ENCODE results near the gene GPR35. TPM values are rescaled to one million over a fixed set of nuclear protein-coding genes. Genes with fewer than 3 reads are reported as not detected.

The GPR35 gene
- total RNA-seq, 2 experiments from 2014 or later: 3.6 to 4.1 TPM

DNA sequence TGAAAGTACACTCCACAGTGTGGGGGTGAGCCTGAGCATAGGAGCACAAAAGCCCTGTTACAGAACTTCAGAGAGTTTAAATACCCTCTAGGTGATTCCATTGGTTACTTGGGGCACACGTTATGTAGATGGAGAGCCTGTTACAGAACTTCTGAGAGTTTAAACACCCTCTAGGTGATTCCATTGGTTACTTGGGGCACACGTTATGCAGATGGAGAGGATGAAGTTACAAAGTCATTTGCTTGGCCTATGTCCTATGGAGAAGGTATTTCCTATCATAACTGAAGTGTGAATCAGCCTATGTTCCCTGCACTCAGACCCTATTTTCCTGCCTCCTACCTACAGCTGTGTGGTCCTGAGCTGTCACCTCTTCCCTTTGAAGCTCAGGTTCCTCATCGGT lies 42.5 kb upstream of the GPR35 start:
- CTCF ChIA-PET: interaction anchor here (1.7 kb wide), 1 partner anchor 16 kb away, joined by 10 read pairs; no protein-coding TSS in a partner anchor
- Mint-ChIP-seq H3K27ac (no peak overlapping the region), H3K27me3 (no peaks in the 10 kb centered on the region), H3K4me1 (peaks cover 42% of the 10 kb centered on the region), H3K36me3 (ENCODE audit: low read depth) (peaks cover 17% of the 10 kb centered on the region), H3K9me3 (ENCODE audit: low read depth) (no peaks in the 10 kb centered on the region), H3K4me3 (no peak overlapping the region)
- intact Hi-C loops (cut with DNase I, micrococcal nuclease): no loop called here
- POLR2A ChIA-PET: no interaction called here
- DNase-seq (no peak), ATAC-seq (no peak)

DNA sequence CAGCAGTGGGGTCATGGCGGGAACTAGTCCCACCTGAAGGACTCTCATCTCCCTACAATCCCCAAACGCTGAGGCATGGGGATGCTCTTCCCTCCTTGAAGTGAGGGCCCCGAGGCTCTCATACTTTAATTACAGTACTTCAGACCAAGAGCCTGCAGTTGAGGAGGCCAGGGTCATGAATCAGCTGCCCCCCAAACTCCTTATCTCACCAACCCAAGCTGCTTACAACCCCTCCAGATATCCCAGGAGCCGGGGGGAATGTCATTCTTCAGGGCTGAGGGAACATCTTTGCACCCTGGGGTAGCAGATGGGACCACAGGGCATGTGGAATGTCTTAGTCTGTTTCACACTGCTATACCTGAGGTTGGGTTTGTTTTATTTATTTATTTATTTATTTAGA lies 41.5 kb upstream of the GPR35 start:
- Mint-ChIP-seq H3K4me1 (peaks cover 49% of the 10 kb centered on the region), H3K36me3 (ENCODE audit: low read depth) (peaks cover 16% of the 10 kb centered on the region), H3K4me3 (no peak overlapping the region), H3K9me3 (ENCODE audit: low read depth) (no peaks in the 10 kb centered on the region), H3K27ac (no peak overlapping the region), H3K27me3 (no peaks in the 10 kb centered on the region)
- CTCF ChIA-PET: interaction anchor here (4.7 kb wide), 1 partner anchor 18 kb away, joined by 61 read pairs; no protein-coding TSS in a partner anchor
- DNase-seq (no peak), ATAC-seq (no peak)
- POLR2A ChIA-PET: interaction anchor here (1.1 kb wide), 1 partner anchor 18 kb away, joined by 3 read pairs; no protein-coding TSS in a partner anchor
- intact Hi-C loops (cut with DNase I, micrococcal nuclease): loop anchor here in 1 of 2 experiments (1.0 kb wide), 1 partner anchor 38 kb away; no protein-coding TSS in a partner anchor

DNA sequence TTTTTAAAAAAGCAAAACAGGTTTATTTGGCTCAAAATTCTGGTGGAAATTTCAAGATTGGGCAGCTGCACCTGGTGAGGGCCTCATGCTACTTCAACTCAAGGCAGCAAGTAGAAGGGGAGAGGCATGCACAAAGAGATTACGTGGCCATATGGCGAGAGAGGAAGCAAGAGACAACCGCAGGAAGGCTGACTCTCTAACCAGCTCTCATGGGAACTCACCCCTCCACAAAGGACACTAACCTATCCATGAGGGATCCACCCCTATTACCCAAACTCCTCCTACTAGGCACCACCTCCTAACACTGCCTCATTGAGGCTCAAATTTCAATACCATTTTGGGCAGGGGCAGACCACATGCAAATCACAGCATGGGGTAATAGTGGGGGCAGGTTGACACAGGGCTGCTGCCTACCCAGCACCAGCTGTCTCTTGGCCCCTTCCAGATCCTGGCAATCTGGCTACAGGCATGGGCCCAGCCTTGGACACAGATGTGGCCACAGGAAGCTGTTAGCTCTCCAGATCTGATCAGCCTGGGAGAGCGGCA lies 40.7 kb upstream of the GPR35 start:
- POLR2A ChIA-PET: interaction anchor here (1.1 kb wide), 1 partner anchor 19 kb away, joined by 3 read pairs; no protein-coding TSS in a partner anchor
- Mint-ChIP-seq H3K4me1 (peaks cover 46% of the 10 kb centered on the region), H3K27me3 (no peaks in the 10 kb centered on the region), H3K9me3 (ENCODE audit: low read depth) (no peaks in the 10 kb centered on the region), H3K4me3 (peak overlapping the region; percentile 87), H3K27ac (peak overlapping the region; percentile 61), H3K36me3 (ENCODE audit: low read depth) (peaks cover 16% of the 10 kb centered on the region)
- CTCF ChIA-PET: interaction anchor here (4.7 kb wide), 1 partner anchor 19 kb away, joined by 61 read pairs; no protein-coding TSS in a partner anchor
- intact Hi-C loops (cut with DNase I, micrococcal nuclease): loop anchor here in 1 of 2 experiments (1.0 kb wide), 1 partner anchor 37 kb away; no protein-coding TSS in a partner anchor
- DNase-seq: no peak
- no peak for ATAC-seq

DNA sequence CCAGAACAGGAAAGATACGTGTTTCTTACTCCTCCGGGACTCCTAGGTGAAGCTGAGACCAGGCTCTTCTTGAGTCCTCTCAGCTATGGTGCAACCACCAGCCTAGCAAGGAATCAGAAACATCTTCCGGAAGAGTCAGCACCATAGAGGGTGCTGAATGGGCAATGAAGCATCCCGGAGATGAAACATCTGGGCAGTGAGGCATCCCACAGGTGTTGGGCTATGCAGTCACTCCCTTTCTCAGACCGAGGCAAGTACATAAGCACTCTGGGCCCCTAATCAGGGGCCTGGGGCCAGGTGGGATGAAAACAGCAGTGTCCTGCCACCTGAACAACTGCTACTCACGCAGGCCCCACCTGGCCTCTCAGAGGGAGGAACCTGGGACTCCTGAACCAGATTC lies 40.2 kb upstream of the GPR35 start:
- H3K9me3 Mint-ChIP-seq (ENCODE audit: low read depth): no peaks in the 10 kb centered on the region
- CTCF ChIA-PET: interaction anchor here (1.1 to 4.7 kb wide), 2 partner anchors 19 to 25 kb away, joined by 3 to 61 read pairs; no protein-coding TSS in a partner anchor
- intact Hi-C loops (cut with DNase I, micrococcal nuclease): no loop called here
- H3K4me3 Mint-ChIP-seq: peak overlapping the region; percentile 87
- H3K27ac Mint-ChIP-seq: peak overlapping the region; percentile 40
- POLR2A ChIA-PET: interaction anchor here (2.7 kb wide), 1 partner anchor 19 kb away, joined by 34 read pairs; no protein-coding TSS in a partner anchor
- H3K27me3 Mint-ChIP-seq: no peaks in the 10 kb centered on the region
- ATAC-seq (no peak), DNase-seq (no peak)
- peaks cover 44% of the 10 kb centered on the region for H3K4me1 Mint-ChIP-seq
- peaks cover 13% of the 10 kb centered on the region for H3K36me3 Mint-ChIP-seq (ENCODE audit: low read depth)

DNA sequence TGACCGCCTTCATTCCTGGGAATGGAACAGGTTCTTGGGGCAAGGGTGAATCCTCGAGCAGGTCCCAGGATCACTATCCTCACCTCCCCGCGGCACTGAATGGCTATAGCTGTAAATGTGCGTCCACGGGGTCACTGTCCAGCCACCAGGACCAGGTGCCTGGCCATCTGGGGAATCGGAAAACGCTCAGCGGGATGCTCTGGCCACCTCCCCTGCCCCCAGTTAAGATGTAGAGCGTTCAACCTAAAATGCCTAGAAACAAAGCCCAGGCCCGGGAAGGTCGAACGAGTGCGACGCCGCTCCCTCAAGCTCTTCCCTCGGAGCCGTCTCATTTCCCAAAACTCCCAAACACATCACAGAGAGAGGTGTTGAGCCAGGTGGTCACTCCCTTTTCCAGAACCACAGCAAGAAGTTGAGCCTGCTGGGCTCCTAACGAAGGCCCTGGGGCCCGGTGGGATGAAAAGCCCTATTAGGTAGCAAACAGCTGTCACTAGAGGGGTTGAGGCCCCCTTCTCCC lies 39.5 kb upstream of the GPR35 start:
- CTCF ChIA-PET: interaction anchor here (0.7 to 4.7 kb wide), 8 partner anchors 14 to 72 kb away, joined by 3 to 61 read pairs (median 6); partner anchors contain the start of gene RNPEPL1
- intact Hi-C loops (cut with DNase I, micrococcal nuclease): loop anchor here (1.0 kb wide), 14 partner anchors 19 to 1025 kb away; partner anchors contain the start of genes DUSP28 (in 1 of the 2), FARP2 (in 1 of the 2), GPC1 (in 1 of the 2) and HDLBP (in 1 of the 2)
- Mint-ChIP-seq H3K27me3 (no peaks in the 10 kb centered on the region), H3K4me1 (peaks cover 38% of the 10 kb centered on the region), H3K27ac (peak overlapping the region; percentile 85), H3K9me3 (ENCODE audit: low read depth) (no peaks in the 10 kb centered on the region), H3K36me3 (ENCODE audit: low read depth) (peaks cover 11% of the 10 kb centered on the region), H3K4me3 (peak overlapping the region; percentile 87)
- no peak for ATAC-seq
- POLR2A ChIA-PET: interaction anchor here (1.4 to 2.7 kb wide), 4 partner anchors 12 to 25 kb away, joined by 5 to 34 read pairs (median 10); partner anchors contain the start of gene DUSP28
- no peak for DNase-seq

DNA sequence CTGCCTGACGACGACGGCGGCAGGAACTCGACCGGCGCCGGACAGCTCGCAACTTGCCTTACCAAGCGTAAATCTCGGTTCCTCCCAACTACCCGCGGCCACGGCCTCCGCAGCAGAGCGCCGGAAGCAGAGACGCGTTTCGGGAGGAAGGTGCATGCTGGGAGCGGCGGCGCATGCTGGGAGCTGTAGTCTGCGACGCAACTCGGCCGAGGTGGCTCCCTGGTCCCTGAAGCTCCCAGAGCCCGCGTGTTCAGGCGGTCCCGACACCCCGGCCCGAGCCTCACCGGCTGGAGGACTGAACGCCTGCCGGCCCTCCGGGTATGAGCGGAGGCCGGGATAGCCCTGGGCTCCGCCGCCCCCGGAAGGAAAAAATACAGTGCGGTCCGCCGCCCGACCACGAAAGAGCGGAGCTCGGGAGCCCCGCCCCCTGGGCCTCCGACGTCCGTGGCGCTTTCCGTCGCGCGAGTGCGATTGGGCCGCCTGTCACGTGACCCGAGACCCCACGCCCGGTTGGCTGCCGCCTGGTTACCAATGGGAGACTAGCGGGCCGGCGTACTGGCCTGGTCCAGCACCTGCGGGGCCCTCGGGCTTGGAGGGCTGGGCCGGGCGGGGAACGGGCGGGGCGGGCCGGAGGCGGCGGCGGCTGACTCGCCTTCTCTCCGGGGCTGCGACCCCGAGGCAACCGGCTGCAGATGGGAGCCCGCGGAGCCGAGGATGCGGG lies 38.9 kb upstream of the GPR35 start, which contains the start of gene CAPN10:
TSS of gene CAPN10 (plus strand) at position 537 of the 721 bp plus-strand sequence. CDS start at position 715, 178 bp downstream.
- H3K9me3 Mint-ChIP-seq (ENCODE audit: low read depth): no peaks in the 10 kb centered on the region
- H3K27ac Mint-ChIP-seq: peak within 1 kb of the TSS; percentile 85
- no peaks in the 10 kb centered on the region for H3K27me3 Mint-ChIP-seq
- DNase-seq: peak; percentile 98
- peaks cover 38% of the 10 kb centered on the region for H3K4me1 Mint-ChIP-seq
- intact Hi-C loops (cut with DNase I, micrococcal nuclease): loop anchor here (1.0 kb wide), 14 partner anchors 20 to 1024 kb away; partner anchors contain the start of genes DUSP28 (in 1 of the 2), FARP2 (in 1 of the 2), GPC1 (in 1 of the 2) and HDLBP (in 1 of the 2)
- CTCF ChIA-PET: interaction anchor here (0.7 to 4.7 kb wide), 10 partner anchors 14 to 73 kb away, joined by 3 to 61 read pairs (median 6); partner anchors contain the start of gene RNPEPL1
- peak; percentile 91 for ATAC-seq
- H3K36me3 Mint-ChIP-seq (ENCODE audit: low read depth): peaks cover 7% of the 10 kb centered on the region
- POLR2A ChIA-PET: interaction anchor here (1.4 to 2.7 kb wide), 4 partner anchors 13 to 26 kb away, joined by 5 to 34 read pairs (median 10); partner anchors contain the start of gene DUSP28
- H3K4me3 Mint-ChIP-seq: peak within 1 kb of the TSS; percentile 87

DNA sequence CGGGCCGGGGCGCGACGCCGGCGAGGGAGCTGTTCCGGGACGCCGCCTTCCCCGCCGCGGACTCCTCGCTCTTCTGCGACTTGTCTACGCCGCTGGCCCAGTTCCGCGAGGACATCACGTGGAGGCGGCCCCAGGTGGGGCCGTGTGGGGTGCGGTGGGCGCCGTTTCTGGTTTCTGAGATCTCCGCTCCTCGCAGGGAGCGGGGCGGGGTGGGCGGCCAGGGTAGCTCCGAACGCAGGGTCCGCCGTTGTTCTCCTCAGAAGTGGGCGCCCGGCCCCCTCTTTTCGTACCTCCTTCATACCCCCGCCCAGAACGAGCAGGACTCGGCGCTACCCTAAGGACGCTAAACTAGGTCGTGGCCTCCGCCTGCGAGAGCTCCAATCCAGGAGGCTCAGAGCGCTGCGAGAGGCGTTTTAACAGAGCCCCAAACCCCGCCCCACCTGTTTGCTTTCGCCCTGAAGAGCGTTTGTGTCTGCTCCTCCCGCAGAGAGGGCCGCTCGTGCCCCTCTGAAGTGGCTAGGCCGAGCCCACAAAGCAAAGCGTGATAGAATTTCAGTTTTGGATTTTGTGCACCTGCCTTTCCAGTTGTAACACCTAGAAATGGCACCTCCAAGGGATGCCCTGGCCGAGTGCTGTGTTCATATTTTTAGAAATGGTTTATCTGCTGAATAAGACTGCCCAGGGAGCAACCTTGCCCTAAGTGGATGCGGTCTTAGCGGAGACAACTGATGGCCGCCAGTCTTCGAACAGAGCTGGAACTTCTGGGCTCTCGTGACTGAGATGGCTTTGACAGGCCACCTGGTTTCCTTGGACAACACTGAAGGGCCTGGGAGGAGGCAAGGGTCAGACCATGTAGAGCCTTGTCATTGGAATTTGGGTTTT lies 38.1 kb upstream of the GPR35 start:
- Mint-ChIP-seq H3K27ac (peak overlapping the region; percentile 80), H3K4me3 (peak overlapping the region; percentile 87), H3K4me1 (peaks cover 38% of the 10 kb centered on the region), H3K9me3 (ENCODE audit: low read depth) (no peaks in the 10 kb centered on the region), H3K27me3 (no peaks in the 10 kb centered on the region), H3K36me3 (ENCODE audit: low read depth) (peaks cover 7% of the 10 kb centered on the region)
- DNase-seq (peak; percentile 77), ATAC-seq (peak; percentile 25)
- ChIA-PET CTCF (interaction anchor here (0.7 to 4.7 kb wide), 9 partner anchors 18 to 73 kb away, joined by 3 to 61 read pairs (median 6); partner anchors contain the start of gene RNPEPL1), POLR2A (interaction anchor here (0.7 to 2.7 kb wide), 5 partner anchors 14 to 34 kb away, joined by 3 to 34 read pairs (median 8); partner anchors contain the start of gene DUSP28)
- intact Hi-C loops (cut with DNase I, micrococcal nuclease): loop anchor here (1.0 kb wide), 14 partner anchors 21 to 1023 kb away; partner anchors contain the start of genes DUSP28 (in 1 of the 2), FARP2 (in 1 of the 2), GPC1 (in 1 of the 2) and HDLBP (in 1 of the 2)

DNA sequence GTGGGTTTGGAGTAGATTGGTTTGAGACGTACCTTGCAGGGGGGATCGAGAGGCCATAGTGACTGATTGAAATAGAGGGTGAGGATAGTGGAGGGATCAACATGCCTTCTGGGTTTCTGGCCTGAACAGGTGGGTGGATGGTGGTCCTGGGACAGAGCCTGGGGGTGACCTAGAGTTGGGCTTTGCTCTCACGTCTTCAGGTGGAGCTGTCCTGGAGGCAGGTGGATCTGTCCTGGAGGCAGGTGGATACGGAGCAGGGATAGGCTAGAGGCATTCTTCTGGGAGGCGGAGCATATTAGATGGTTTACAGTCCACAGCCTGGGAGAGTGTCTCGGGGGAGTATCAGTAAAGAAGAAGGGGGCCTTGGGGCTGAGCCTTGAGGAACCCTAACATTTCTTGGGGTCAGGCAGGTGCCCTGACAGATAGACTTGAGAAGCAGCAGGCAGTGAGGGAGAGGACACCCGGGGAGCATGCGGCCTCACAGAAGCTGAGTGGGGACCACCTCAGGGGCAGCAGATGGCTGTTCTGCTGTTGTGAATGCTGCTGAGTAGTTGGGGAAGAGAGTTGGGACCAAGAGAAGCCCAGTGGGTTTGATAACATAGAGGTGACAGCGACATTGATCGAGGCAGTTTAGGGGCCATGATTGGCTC lies 37.1 kb upstream of the GPR35 start:
- Mint-ChIP-seq H3K4me3 (peak overlapping the region; percentile 87), H3K27ac (peak overlapping the region; percentile 37)
- POLR2A ChIA-PET: interaction anchor here (0.7 to 2.4 kb wide), 3 partner anchors 23 to 33 kb away, joined by 3 to 13 read pairs (median 5); partner anchors contain the start of gene DUSP28

DNA sequence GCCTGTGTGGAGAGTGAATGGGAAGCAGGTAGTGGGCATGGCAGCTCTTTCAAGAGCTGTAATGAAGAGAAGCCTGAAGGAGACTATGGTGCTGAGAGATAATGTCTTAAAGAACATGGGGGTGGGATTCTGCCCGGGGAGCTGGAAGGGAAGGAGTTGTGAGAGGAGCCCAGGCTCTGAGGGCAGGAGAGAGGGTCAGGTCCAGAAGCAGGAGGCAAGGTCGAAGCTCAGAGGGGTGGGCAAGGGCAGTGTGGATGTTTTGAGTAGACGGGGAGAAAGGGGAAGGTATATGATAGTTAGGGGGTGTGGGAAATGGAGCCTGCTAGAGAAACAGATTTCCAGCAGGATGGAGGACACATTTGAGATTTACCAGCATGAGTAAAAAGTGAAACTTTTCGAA lies 36.6 kb upstream of the GPR35 start:
- Mint-ChIP-seq H3K4me3 (peak overlapping the region; percentile 87), H3K9me3 (ENCODE audit: low read depth) (no peaks in the 10 kb centered on the region), H3K27ac (no peak overlapping the region), H3K27me3 (no peaks in the 10 kb centered on the region), H3K4me1 (peaks cover 34% of the 10 kb centered on the region), H3K36me3 (ENCODE audit: low read depth) (peaks cover 7% of the 10 kb centered on the region)
- intact Hi-C loops (cut with DNase I, micrococcal nuclease): no loop called here
- DNase-seq: no peak
- POLR2A ChIA-PET: interaction anchor here (1.4 kb wide), 1 partner anchor 23 kb away, joined by 5 read pairs; no protein-coding TSS in a partner anchor
- no peak for ATAC-seq
- CTCF ChIA-PET: interaction anchor here (1.4 to 4.7 kb wide), 3 partner anchors 20 to 74 kb away, joined by 4 to 61 read pairs (median 8); no protein-coding TSS in a partner anchor

More for the DNA sequence above, 37.1 kb upstream of the GPR35 start:
- H3K4me1 Mint-ChIP-seq: peaks cover 34% of the 10 kb centered on the region
- intact Hi-C loops (cut with DNase I, micrococcal nuclease): no loop called here
- H3K36me3 Mint-ChIP-seq (ENCODE audit: low read depth): peaks cover 7% of the 10 kb centered on the region
- no peaks in the 10 kb centered on the region for H3K9me3 Mint-ChIP-seq (ENCODE audit: low read depth)
- DNase-seq (no peak), ATAC-seq (no peak)
- CTCF ChIA-PET: interaction anchor here (1.5 to 4.7 kb wide), 2 partner anchors 19 to 22 kb away, joined by 4 to 61 read pairs; no protein-coding TSS in a partner anchor
- no peaks in the 10 kb centered on the region for H3K27me3 Mint-ChIP-seq
